ENCODE results near the gene ADCK1. TPM values are rescaled to one million over a fixed set of nuclear protein-coding genes. Genes with fewer than 3 reads are reported as not detected.

ADCK1 gene
- total RNA-seq, 2 donors from 2014 or later: 9.6 to 10.1 TPM

DNA sequence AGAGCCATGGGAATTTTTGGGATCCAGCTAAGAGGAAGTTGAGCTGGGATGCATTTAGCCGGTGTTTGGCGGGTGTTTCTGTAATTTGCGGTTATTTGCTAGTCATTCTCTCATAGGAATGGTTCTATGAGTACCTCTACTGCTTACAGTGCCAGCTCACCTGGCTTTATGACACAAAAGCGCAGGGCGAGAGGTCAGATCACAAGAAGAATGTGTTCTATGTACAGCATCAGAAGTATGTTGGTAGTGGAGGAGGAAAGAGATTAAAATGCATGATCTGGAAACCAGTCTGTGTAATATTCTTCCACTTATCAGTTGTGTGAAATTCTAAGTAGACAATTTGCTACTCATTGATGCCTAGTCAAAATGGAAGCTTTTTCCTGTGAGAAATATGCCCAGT lies 173.3 kb downstream of the ADCK1 start:
- intact Hi-C loops (cut with DNase I): no loop called here
- WGBS: 94% methylated on average over 5 of the region's 5 CpGs
- no peaks in the 10 kb centered on the region for H3K4me1 ChIP-seq (replicated peaks)
- no peak for DNase-seq (ENCODE audit: low spot score)
- H3K9me3 ChIP-seq: no peaks in the 10 kb centered on the region
- H3K27ac ChIP-seq: no peak overlapping the region
- H3K27me3 ChIP-seq (replicated peaks; ENCODE audit: insufficient read depth): no peaks in the 10 kb centered on the region
- no peak for TF ChIP-seq POLR2A (IDR thresholded peaks at IDR 0.05)
- TF ChIP-seq POLR2AphosphoS5 (IDR thresholded peaks at IDR 0.05): no peak
- TF ChIP-seq, protein P1, sequence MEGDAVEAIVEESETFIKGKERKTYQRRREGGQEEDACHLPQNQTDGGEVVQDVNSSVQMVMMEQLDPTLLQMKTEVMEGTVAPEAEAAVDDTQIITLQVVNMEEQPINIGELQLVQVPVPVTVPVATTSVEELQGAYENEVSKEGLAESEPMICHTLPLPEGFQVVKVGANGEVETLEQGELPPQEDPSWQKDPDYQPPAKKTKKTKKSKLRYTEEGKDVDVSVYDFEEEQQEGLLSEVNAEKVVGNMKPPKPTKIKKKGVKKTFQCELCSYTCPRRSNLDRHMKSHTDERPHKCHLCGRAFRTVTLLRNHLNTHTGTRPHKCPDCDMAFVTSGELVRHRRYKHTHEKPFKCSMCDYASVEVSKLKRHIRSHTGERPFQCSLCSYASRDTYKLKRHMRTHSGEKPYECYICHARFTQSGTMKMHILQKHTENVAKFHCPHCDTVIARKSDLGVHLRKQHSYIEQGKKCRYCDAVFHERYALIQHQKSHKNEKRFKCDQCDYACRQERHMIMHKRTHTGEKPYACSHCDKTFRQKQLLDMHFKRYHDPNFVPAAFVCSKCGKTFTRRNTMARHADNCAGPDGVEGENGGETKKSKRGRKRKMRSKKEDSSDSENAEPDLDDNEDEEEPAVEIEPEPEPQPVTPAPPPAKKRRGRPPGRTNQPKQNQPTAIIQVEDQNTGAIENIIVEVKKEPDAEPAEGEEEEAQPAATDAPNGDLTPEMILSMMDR (IDR thresholded peaks at IDR 0.05): no peak
- no peaks in the 10 kb centered on the region for H3K36me3 ChIP-seq
- H3K4me3 ChIP-seq: no peak overlapping the region

DNA sequence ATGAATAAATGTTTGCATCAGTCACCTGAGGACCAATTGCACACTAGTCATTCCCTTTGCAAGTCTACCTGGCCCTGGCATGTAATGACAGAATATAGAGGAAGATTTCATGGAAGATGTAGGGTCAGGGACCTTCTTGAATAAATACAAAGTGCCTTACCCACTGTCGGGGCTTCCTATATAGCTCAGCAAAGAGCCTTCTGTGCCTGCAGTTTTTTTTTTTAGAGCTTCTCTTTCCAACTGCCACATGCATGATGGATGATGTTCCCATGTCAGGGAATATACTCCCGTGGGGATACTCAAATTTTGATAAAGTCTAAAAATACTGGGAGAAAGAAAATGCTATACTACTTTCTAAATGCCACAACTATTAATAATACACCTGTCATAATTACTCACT lies 176.7 kb downstream of the ADCK1 start:
- TF ChIP-seq POLR2A (IDR thresholded peaks at IDR 0.05): no peak
- TF ChIP-seq, protein P1 (IDR thresholded peaks at IDR 0.05): no peak
- no peak for TF ChIP-seq POLR2AphosphoS5 (IDR thresholded peaks at IDR 0.05)
- Histone ChIP-seq H3K9me3 (no peaks in the 10 kb centered on the region), H3K36me3 (no peaks in the 10 kb centered on the region), H3K4me3 (no peak overlapping the region), H3K4me1 (replicated peaks) (no peaks in the 10 kb centered on the region), H3K27ac (no peak overlapping the region), H3K27me3 (replicated peaks; ENCODE audit: insufficient read depth) (no peaks in the 10 kb centered on the region)
- DNase-seq (ENCODE audit: low spot score): no peak
- intact Hi-C loops (cut with DNase I): no loop called here
- WGBS: 46% methylated on average over 2 of the region's 2 CpGs

DNA sequence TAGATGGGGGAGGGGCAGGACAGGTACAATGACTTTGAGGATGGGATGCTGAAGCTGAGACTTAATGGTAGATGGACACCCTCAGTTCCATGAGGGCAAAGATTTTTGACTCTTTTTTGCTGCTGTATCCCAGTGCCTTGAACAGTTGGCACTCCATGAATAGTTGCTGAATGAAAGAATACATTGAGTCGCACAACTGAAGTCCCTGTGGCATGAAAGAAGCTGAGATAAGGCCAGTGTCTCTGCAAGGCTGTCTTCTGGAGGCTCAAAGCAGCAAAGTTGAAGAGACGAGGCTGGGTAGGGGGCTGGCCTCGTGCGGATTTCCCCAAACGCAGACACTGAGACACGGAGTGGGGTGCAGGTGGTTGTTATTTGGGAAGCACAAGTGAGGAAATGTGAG lies 179.3 kb downstream of the ADCK1 start:
- TF ChIP-seq, protein P1 (IDR thresholded peaks at IDR 0.05): no peak
- TF ChIP-seq POLR2AphosphoS5 (IDR thresholded peaks at IDR 0.05) (no peak), POLR2A (IDR thresholded peaks at IDR 0.05) (no peak)
- H3K27ac ChIP-seq: no peak overlapping the region
- no peaks in the 10 kb centered on the region for H3K4me1 ChIP-seq (replicated peaks)
- DNase-seq (ENCODE audit: low spot score): no peak
- H3K9me3 ChIP-seq: no peaks in the 10 kb centered on the region
- no peaks in the 10 kb centered on the region for H3K36me3 ChIP-seq
- no peaks in the 10 kb centered on the region for H3K27me3 ChIP-seq (replicated peaks; ENCODE audit: insufficient read depth)
- WGBS: 67% methylated on average over 6 of the region's 6 CpGs
- no peak overlapping the region for H3K4me3 ChIP-seq
- intact Hi-C loops (cut with DNase I): no loop called here

DNA sequence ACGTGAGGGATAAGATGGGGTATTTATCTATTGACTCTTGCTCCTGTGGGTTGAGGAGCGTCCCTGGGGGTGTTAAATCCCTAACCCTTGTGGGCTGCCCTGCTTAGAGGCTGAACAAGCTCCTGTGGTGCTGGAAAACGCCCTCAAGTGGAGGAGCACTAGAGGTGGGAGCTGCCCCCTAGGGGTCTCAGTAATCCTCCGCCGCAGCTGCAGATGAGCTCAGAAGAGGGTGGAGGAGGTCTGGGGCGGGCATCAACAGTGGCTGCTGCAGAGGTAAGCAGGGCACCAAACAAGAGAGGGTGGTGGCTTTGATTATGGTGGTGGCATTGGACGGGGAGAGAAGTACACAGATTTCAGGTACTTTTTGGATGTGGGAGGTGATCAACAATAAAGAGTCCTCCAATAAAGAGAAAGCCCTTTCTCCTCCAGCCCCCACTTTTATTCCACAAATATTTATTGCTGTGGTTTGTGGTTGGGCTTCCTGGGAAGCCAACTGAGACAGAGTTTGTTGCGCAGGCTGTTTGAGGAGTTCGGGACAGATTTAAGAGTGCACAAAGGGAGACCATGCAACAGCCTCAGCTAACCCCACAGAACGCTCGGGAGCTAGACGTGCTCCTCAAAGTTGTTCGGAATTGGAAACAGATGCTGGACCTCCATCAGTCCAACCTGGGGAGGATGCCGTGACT lies 179.9 kb downstream of the ADCK1 start:
- 44% methylated on average over 14 of the region's 14 CpGs for WGBS

More for the DNA sequence above, 179.9 kb downstream of the ADCK1 start:
- Histone ChIP-seq H3K4me3 (no peak overlapping the region), H3K27ac (no peak overlapping the region), H3K9me3 (no peaks in the 10 kb centered on the region), H3K36me3 (no peaks in the 10 kb centered on the region), H3K27me3 (replicated peaks; ENCODE audit: insufficient read depth) (no peaks in the 10 kb centered on the region), H3K4me1 (replicated peaks) (no peaks in the 10 kb centered on the region)
- DNase-seq (ENCODE audit: low spot score): no peak
- TF ChIP-seq POLR2AphosphoS5 (IDR thresholded peaks at IDR 0.05) (no peak), POLR2A (IDR thresholded peaks at IDR 0.05) (no peak)
- TF ChIP-seq, protein P1 (IDR thresholded peaks at IDR 0.05): no peak
- intact Hi-C loops (cut with DNase I): no loop called here
